Left lung (tissue), 10 donors: ENCODE results near the gene SOX10. TPM values are rescaled to one million over a fixed set of nuclear protein-coding genes. Genes with fewer than 3 reads are reported as not detected.
A peak's percentile ranks its signal among the peaks of the same experiment; 100 is the strongest.
"Not testable (repeated sequence)": the region's sequence is repeated elsewhere in the genome, so short reads cannot be mapped to it uniquely, and the experiment has no call there.

Source experiments
- ATAC-seq: fragments of 200-7000 bp; cut with Tn5 transposase; one replicate; pipeline ENCODE4 v1.9.1; 2020; ENCODE audit warnings: moderate library complexity
- DNase-seq, 4 donors: peaks; one replicate each; pipeline ENCODE4 v3.0.0-alpha.2; 2013 to 2020
- H3K27ac ChIP-seq, 2 donors: fragments of 200-600 bp; sonication (generic) in 1 of 2; one replicate each; pipeline versions ENCODE4 v1.5.0 to v1.8.0; 2020 to 2021
- H3K27me3 ChIP-seq, 2 donors: fragments of 200-600 bp; sonication (generic) in 1 of 2; one replicate each; pipeline versions ENCODE4 v1.5.0 to v1.8.0; 2020 to 2021
- H3K36me3 ChIP-seq, 2 donors: fragments of 200-600 bp; sonication (generic) in 1 of 2; one replicate each; pipeline versions ENCODE4 v1.5.0 to v1.8.0; 2020 to 2021
- H3K4me1 ChIP-seq, 2 donors: fragments of 200-600 bp; one replicate each; pipeline ENCODE4 v1.8.0; 2021
- H3K4me3 ChIP-seq, 2 donors: fragments of 200-600 bp; sonication (generic) in 1 of 2; one replicate each; pipeline versions ENCODE4 v1.5.0 to v1.8.0; 2020 to 2021; ENCODE audit warnings: mild to moderate bottlenecking in 1 of 2
- H3K9me3 ChIP-seq, 2 donors: fragments of 200-600 bp; sonication (generic) in 1 of 2; one replicate each; pipeline versions ENCODE4 v1.5.0 to v1.8.0; 2020 to 2021
- CTCF ChIP-seq, 2 donors: fragments of 200-600 bp; sonication (generic) in 1 of 2; IDR thresholded peaks; one replicate each; pipeline versions ENCODE4 v1.5.0 to v1.8.0; 2021; ENCODE audit warnings: antibody characterized with exemption in 2 of 2
- intact Hi-C, 2 donors: fragments of 100-400 bp; cut with DNase I; formaldehyde crosslinking; loops; one replicate each; pipeline versions ENCODE4 v1.11.2 to v1.14.2; 2022
- polyA plus RNA-seq, 6 donors: library from polyadenylated mRNA; unstranded; fragments of 120-200 nt; gene quantifications; one replicate each; pipeline ENCODE4 v1.2.1, GENCODE V29; 2013; ENCODE audit not compliant: insufficient read length in 6 of 6
- total RNA-seq, 2 donors: library from RNA; stranded (reverse); fragmentation: NEBNext Ultra II Directional; extraction: Animal tissue kit (Norgen Biotek cat#: 25700); gene quantifications; one replicate each; pipeline ENCODE4 v1.2.1, GENCODE V29; 2021
- donor health status: DM: no; HTN: yes; CAD: no.
- donor health status: DM: no; HTN: no; CAD: no.

The SOX10 gene
- total and polyA plus RNA-seq, 8 donors = 0.41 to 1.0 (median 0.83) TPM; not detected in 2

GRCh38 chr22:37961062-37961461 is 23.3 kb downstream of the SOX10 start:
- Histone ChIP-seq H3K9me3 (no peaks in the 10 kb centered on the region), H3K27ac (no peak overlapping the region), H3K27me3 (no peaks in the 10 kb centered on the region), H3K4me1 (peaks cover 0 to 3% of the 10 kb centered on the region in 2 donors), H3K36me3 (peaks cover 0 to 94% of the 10 kb centered on the region in 2 donors), H3K4me3 (no peak overlapping the region)
- DNase-seq = no peak
- no peak for TF ChIP-seq CTCF (IDR thresholded peaks at IDR 0.05)
- no peak for ATAC-seq
- intact Hi-C loops = loop anchor here in 1 of 2 donors (10.0 kb wide), 2 partner anchors 76 to 136 kb away; partner anchors contain the start of gene GALR3

GRCh38 chr22:37959231-37959825 is 25.0 kb downstream of the SOX10 start:
- Histone ChIP-seq H3K9me3 (no peaks in the 10 kb centered on the region), H3K36me3 (peaks cover 0 to 84% of the 10 kb centered on the region in 2 donors), H3K27me3 (no peaks in the 10 kb centered on the region), H3K4me3 (no peak overlapping the region), H3K27ac (no peak overlapping the region), H3K4me1 (peaks cover 8 to 13% of the 10 kb centered on the region in 2 donors)
- intact Hi-C loops = no loop called here
- DNase-seq (no peak), ATAC-seq (no peak)
- no peak for TF ChIP-seq CTCF (IDR thresholded peaks at IDR 0.05)

GRCh38 chr22:37957232-37957631 is 27.1 kb downstream of the SOX10 start:
- DNase-seq (no peak), ATAC-seq (no peak)
- intact Hi-C loops = no loop called here
- no peak overlapping the region for H3K4me3 ChIP-seq
- peaks cover 0 to 63% of the 10 kb centered on the region in 2 donors for H3K36me3 ChIP-seq
- peaks cover 0 to 8% of the 10 kb centered on the region in 2 donors for H3K27me3 ChIP-seq
- TF ChIP-seq CTCF (IDR thresholded peaks at IDR 0.05) = no peak
- no peaks in the 10 kb centered on the region for H3K9me3 ChIP-seq
- H3K27ac ChIP-seq = no peak overlapping the region
- H3K4me1 ChIP-seq = peaks cover 11 to 27% of the 10 kb centered on the region in 2 donors

- ATAC-seq, intact Hi-C loops, H3K4me3 ChIP-seq, DNase-seq, H3K9me3 ChIP-seq, H3K27ac ChIP-seq: not testable (repeated sequence)
- H3K27me3 ChIP-seq = peaks cover 0 to 14% of the 10 kb centered on the region in 2 donors
- peaks cover 0 to 49% of the 10 kb centered on the region in 2 donors for H3K36me3 ChIP-seq
- H3K4me1 ChIP-seq = peaks cover 11 to 27% of the 10 kb centered on the region in 2 donors
Measured at GRCh38 chr22:37955825-37956397, 28.4 kb downstream of the SOX10 start.

- H3K4me3 ChIP-seq = peak overlapping the region; percentile 88 to 90
- no peak for TF ChIP-seq CTCF (IDR thresholded peaks at IDR 0.05)
- H3K4me1 ChIP-seq = peaks cover 11 to 27% of the 10 kb centered on the region in 2 donors
- DNase-seq (no peak), ATAC-seq (no peak)
- peaks cover 0 to 37% of the 10 kb centered on the region in 2 donors for H3K36me3 ChIP-seq
- no peaks in the 10 kb centered on the region for H3K9me3 ChIP-seq
- peaks cover 0 to 14% of the 10 kb centered on the region in 2 donors for H3K27me3 ChIP-seq
- H3K27ac ChIP-seq = no peak overlapping the region
- intact Hi-C loops = no loop called here
Measured at GRCh38 chr22:37954686-37955085, 29.7 kb downstream of the SOX10 start.
